GM21786 (cell line): ENCODE measurements around the gene CFAP74.

ENCODE experiments used
- ATAC-seq: cut with Tn5 transposase; IDR thresholded peaks from one replicate; pipeline ENCODE4 v1.9.1; 2021; ENCODE audit not compliant: unreplicated experiment

The CFAP74 gene

DNA sequence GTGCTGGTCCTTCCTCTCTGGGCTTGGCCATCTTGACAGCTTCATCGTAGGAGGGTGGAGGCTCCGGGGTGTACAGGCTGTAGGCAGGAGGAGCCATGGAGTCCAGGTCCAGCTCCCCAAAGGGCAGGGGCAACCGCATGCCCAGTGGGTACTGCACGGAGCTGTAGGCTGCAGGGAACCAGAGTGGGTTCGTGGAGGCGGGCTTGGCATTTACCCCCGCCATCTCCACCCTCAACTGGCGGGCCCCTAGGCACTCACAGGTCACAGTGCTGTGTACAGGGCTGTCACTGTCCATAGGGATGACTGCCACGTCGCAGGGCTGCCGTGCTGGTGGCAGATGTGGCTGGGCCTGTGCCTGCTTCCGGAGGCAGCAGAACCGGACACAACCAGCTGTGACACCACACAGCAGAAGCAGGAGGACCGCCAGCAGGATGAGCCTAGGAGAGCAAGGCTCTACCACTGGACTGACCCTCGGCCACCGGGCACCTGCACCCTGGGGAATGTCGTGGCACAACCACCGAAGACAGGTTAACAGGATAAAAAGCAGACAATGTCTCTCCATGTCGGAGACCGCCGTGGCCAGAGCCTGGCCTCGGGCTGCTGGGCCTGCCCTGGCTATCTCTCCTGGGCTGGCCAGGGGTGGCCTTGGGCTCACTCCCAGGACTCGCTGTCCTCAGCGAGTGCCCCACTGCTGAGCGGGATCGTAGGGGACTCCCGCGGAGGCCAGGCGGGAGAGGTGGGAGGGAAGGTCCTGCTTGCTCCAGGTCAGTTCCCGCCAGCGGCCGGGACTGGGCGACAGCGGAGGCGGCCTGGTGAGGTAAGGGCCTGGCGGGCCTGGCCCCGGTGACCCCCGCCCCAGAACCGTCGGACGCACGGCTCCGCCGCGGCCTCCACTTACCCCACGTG lies 85.3 kb downstream of the CFAP74 start:
- no peak for ATAC-seq

DNA sequence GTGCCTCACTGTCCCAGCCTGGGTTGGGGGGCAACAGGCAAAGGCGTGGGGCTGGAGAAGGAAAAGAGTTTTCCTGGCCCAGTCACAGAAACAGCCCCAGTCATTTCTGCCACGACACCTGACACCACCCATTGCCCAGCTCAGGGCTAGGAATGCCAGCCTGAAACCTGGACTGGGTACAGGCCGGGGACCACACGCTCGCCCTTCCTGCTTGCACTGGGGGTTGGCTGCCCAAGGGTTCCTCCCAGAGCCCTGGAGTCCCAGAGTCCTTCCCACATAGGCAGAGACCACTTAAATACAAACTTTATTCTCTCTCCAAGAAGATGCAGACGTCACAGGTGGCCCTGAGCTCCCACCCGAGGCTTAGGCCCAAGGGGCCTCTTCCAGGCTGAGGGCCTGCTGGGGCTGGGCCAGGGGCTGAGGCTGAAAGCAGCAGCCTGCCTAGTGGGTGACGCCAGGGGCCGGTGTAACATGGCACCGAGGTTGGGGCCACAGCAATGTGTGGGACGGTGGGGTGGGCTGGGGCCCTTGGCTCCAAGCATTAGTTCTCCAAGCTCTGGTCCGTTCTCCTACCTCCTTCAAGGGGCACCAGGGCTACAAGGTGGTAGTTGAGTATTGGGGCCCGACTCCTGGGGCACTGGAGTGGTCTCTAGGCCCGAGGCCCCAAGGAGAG lies 86.1 kb downstream of the CFAP74 start:
- ATAC-seq: no peak

DNA sequence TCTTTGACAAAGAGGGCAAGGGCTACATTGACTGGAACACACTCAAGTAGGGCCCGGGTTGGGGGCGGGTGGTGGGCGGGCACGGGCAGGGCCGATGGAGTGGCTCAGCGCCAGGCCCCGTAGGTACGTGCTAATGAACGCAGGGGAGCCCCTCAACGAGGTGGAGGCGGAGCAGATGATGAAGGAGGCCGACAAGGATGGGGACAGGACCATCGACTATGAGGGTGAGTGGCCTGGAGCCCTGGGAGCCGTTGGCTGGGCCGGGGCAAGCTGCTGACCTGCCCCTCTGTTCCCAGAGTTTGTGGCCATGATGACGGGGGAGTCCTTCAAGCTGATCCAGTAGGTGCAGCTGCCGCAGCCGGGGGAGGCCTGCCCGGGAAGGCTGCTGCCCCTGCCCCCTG lies 86.7 kb downstream of the CFAP74 start:
- ATAC-seq: no peak

DNA sequence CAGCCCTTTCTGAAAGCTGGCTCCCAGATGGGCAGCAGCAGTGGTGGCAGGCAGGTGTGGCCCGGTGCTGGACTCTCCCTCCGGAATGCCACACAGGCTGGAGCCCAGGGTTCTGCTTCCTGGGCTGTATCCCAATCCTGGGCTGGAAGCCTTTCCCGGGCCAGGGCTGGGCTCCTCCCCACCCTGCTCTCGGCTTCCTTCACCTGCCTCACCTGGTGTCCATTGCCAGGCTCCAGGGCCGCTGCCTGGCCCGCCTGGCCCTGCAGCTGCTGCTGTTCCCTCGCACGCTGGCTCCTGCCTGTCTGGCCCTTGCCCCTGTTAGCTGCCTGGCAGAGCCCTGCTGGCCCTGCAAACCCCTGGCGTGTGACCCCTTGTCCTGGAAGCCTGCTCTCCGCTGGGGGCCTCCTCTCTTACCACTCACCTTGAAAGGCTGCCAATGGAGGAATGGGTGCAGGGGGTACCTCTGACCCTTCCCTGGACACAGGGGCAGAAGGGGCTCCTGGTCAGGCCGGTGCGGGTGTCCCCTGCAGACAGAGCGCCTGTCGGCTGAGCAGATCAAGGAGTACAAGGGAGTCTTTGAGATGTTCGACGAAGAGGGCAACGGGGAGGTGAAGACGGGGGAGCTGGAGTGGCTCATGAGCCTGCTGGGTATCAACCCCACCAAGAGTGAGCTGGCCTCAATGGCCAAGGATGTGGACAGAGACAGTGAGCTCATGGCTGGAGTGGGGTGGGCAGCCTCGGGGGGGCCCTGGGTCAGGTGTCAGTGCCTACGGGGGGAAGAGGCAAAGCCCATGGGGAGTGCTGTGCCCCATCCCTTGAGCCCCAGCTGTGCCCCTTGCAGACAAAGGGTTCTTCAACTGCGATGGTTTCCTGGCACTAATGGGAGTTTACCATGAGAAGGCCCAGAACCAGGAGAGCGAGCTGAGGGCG lies 87.4 kb downstream of the CFAP74 start:
- ATAC-seq: no peak

- ATAC-seq: no peak
Measured at GRCh38 chr1:1914971-1915692, 88.5 kb downstream of the CFAP74 start, which contains the start of gene CALML6. CALML6 (plus strand) TSS chr1:1915260; CDS start chr1:1915281, 21 bp downstream.

DNA sequence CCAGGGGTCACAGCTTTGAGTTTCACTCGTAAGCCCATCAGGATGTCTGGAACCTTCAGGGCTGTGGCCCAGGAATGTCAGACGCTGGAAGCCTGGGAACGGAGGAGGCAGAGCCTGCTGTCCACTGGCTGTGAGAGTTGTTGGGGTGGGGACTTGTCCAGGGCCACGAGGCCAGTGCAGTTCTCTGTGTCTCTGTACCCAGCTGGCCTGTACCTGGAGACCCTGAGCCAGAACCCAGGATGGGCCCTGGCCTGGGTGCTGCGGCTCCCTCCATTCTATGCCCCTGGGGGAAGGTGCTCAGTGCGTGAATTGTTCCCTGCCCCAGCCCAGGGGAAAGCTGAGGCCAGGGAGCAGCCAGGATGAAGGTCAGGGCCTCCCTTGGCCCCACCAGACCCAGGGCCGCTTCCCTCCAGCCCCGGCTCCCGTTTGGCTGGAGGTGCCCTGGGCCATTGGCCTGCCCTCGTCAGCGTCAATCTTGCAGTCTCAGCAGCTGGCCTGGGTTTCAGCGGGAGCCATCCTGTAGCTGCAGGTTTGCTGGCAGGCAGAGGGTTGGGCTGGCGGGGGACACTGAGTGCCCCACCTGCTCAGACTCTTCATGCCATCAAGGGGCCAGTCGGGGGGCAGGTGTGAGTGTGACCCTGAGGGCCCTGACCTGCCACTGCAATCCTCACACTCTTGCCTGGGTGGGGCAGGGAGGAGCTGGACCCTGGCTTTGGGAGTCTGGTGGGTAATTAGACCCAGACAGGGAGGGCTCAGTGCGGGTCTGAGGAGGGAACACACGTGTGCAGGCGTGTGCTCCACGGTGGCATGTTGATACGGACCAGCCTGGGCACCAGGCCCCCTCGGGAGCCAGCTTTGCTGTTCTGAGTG lies 89.2 kb downstream of the CFAP74 start:
- ATAC-seq: no peak

GRCh38 chr1:1911350-1912041 lies 92.1 kb downstream of the CFAP74 start:
- ATAC-seq: no peak

DNA sequence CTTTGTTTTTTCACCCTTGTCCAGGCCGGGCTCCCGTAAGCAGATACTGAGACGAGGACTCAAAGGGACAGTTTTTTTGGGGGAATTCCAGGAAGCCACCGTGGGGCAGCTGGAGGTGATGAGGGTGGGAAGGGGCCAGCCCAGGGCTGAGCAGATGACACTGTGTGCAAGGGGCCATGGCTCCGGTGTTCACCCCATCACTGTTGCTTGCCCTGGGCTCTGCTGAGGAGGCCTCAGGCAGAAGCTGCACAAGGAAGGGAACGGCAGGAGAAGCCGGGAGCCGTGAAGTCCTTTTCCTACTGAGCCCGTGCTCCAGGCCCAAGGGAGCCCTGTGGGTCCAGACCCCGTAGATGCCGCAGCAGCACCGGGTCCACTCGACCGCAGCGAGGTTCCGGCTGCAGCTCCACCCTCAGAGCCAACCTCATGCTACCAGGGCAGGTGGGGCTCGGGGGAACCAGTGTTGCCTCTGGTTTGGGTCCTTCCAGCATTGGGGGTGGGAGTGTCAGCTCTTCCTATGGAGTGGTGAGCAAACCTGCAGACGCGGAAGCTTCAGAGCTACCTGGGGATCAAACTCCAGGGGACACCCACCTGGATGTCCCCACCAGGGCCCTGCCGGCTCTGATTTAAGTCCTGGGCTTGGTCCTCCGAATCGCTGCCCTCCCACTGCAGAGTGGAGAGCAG lies 92.8 kb downstream of the CFAP74 start:
- ATAC-seq: no peak

DNA sequence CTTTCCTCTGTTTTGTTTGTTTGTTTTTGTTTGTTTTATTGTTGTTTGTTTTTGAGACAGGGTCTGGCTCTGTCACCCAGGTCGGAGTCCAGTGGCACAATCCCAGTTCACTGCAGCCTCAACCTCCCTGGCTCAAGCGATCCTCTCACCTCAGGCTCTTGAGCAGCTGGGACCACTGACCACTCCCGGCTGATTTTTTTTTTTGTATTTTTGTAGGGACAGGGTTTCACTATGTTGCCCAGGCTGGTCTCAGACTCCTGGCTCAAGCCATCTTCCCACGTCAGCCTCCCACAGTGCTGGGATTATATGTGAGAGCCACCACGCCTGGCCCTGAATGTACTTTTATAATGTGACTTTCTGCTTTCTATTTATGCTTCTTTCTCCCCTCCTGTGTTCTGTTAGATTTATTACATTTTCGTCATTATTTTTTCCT lies 93.5 kb downstream of the CFAP74 start:
- no peak for ATAC-seq

GRCh38 chr1:1908506-1908791 lies 95.1 kb downstream of the CFAP74 start:
- ATAC-seq: peak; percentile 19

GRCh38 chr1:1907098-1907736 lies 96.4 kb downstream of the CFAP74 start:
- no peak for ATAC-seq

DNA sequence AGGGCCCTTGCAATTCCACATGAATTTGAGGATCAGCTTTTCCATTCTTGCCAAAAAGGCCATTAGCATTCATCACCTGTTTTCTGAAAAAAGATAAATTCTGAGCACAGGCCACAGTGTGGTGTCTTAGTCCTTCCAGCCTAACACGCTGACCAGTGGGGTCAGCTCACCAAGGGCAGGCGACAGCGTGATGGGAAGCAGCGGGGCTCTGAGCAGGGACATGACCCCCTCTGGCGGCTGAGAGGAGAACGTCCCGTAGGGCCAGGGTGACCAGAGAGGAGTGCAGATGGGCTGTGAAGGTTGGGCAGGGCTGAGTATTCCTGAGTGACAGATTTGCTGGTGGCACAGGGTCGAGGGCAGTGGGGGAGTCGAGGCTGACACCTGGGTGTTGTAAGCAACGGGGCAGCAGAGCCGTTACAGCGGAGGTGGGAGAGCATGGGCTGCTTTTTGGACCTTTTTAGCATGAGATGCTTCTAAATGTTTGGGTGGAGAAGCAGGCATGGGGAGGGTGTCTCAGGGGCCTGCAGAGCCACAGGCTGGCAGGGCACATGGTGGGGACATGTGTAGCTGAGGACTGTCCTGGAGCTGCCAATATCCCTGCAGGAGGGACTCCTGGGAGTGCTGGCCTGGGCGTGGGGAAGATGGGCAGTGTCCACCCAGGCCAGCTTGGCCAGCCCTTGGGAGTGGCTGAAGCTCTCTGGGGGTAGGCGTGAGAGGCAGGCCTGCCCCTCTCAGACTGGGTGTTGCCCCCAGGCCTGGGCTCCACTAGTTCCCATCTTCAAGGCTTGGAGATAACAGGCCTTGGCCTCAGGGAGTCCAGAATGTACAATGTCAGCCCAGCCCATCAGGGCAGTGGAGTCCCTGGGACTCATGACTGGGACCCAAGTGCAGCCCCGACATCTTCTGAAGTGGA lies 97.1 kb downstream of the CFAP74 start:
- ATAC-seq: no peak

- ATAC-seq: no peak
Measured at GRCh38 chr1:1903224-1903623, 100.4 kb downstream of the CFAP74 start.

DNA sequence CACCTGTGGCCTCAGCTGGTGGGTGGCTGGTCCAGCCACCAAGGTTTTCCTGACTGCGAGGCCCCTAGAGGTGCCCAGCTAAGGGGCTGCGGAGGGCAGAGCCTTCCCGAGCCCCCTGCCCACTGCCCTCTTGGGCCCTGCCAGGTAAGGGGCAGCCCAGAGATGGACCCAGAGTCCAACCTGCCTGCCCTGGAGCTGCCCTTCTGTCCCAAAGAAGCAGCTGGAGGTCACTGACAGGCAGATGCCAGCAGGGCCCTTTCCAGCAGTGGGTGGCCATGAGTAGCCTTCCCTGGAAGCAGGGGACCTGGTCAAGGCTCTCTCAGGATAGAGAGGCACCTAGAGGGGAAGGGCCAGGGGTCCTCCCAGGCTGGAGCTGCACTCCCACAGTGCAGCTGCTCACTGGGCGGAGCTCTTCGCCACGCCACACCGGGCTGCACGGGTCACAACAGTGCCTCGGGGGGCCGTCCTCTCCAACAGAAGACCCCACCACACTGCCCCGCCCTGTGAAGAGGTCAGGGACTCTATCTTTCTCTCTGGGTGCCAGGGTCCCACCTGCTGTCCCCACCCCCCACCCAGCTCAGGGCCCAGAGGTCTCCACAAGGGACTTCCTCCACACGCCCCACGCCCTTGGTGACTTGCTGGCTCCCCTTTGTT lies 101.8 kb downstream of the CFAP74 start:
- no peak for ATAC-seq

DNA sequence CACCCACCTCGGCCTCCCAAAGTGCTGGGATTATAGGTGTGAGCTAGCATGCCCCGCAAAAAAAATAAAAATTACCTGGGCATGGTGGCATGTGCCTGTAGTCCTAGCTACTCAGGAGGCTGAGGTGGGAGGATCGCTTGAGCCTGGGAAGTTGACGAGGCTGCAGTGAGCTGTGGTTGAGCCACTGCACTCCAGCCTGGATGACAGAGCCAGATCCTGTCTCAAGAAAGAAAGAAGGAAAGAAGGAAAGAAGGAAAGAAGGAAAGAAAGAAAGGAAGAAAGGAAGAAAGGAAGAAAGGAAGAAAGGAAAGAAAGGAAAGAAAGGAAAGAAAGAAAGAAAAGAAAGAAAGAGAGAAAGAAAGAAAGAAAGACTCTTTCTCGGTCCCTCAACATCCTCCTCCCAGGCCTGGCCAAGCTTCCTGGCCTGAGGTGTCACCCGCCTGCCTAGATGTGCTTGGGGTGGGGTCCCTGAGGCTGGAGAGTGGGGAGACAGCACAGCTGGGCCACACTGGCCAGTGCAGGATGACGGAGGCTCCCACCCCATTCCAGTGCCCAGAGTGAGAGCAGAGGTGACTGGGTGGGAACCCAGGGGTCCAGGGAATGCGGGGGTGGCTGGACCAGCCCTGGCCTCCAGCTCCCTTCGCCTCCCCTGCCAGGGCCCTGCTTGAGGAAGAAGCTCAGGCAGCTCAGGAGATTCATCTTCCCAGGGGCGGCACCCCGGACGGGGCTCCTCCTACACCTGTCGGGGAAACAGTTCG lies 102.5 kb downstream of the CFAP74 start:
- ATAC-seq: no peak

- no peak for ATAC-seq
Measured at GRCh38 chr1:1899967-1900327, 103.6 kb downstream of the CFAP74 start.
